HT-29 (cell line): ENCODE results near the gene MED10. TPM values are rescaled to one million over a fixed set of nuclear protein-coding genes. Genes with fewer than 3 reads are reported as not detected.
"Not testable (repeated sequence)": the region's sequence is repeated elsewhere in the genome, so short reads cannot be mapped to it uniquely, and the experiment has no call there.

Experiments
- DNase-seq: peaks from one replicate; pipeline ENCODE4 v3.0.0-alpha.2; 2015; ENCODE audit warnings: low spot score
- total RNA-seq: library from RNA; depleted of rRNA; stranded (reverse); fragments of >200 nt; shearing (Covaris generic); gene quantifications from 2 replicates; pipeline ENCODE4 v1.2.3, GENCODE V29; 2014

Gene MED10
- total RNA-seq, 1 experiment from 2014 or later, result 18.5 TPM

- no peak for DNase-seq
Measured at GRCh38 chr5:6373081-6373846, 5.1 kb downstream of the MED10 start.

GRCh38 chr5:6372251-6373080 is 5.9 kb downstream of the MED10 start:
- no peak for DNase-seq

- DNase-seq, result no peak
Measured at GRCh38 chr5:6371079-6371810, 7.1 kb downstream of the MED10 start.

- DNase-seq, result no peak
Measured at GRCh38 chr5:6370580-6370979, 7.8 kb downstream of the MED10 start.

- no peak for DNase-seq
Measured at GRCh38 chr5:6365977-6366590, 12.3 kb downstream of the MED10 start.

- DNase-seq, result no peak
Measured at GRCh38 chr5:6365142-6365976, 13.0 kb downstream of the MED10 start.

- not testable (repeated sequence) for DNase-seq
Measured at GRCh38 chr5:6363454-6364011, 14.8 kb downstream of the MED10 start.

GRCh38 chr5:6362846-6363245 is 15.5 kb downstream of the MED10 start:
- DNase-seq, result no peak

GRCh38 chr5:6361101-6361500 is 17.2 kb downstream of the MED10 start:
- DNase-seq, result no peak

- DNase-seq, result no peak
Measured at GRCh38 chr5:6360323-6361072, 17.8 kb downstream of the MED10 start.

- no peak for DNase-seq
Measured at GRCh38 chr5:6359555-6360322, 18.6 kb downstream of the MED10 start.

- no peak for DNase-seq
Measured at GRCh38 chr5:6358434-6358820, 19.9 kb downstream of the MED10 start.

- DNase-seq, result not testable (repeated sequence)
Measured at GRCh38 chr5:6357817-6358433, 20.4 kb downstream of the MED10 start.

- no peak for DNase-seq
Measured at GRCh38 chr5:6356578-6357164, 21.7 kb downstream of the MED10 start.

- no peak for DNase-seq
Measured at GRCh38 chr5:6355294-6355693, 23.1 kb downstream of the MED10 start.

GRCh38 chr5:6354848-6355247 is 23.5 kb downstream of the MED10 start:
- DNase-seq, result no peak

GRCh38 chr5:6353602-6354302 is 24.6 kb downstream of the MED10 start:
- no peak for DNase-seq
